Left renal pelvis (tissue), 4 donors: ENCODE data around the gene HBD. TPM values are rescaled to one million over a fixed set of nuclear protein-coding genes. Genes with fewer than 3 reads are reported as not detected.

Source experiments
- DNase-seq, 4 donors: peaks; one replicate each; pipeline ENCODE4 v3.0.0-alpha.2; 2013; ENCODE audit warnings: low read depth in 4 of 4, low spot score in 3 of 4
- polyA plus RNA-seq, 4 donors: library from polyadenylated mRNA; unstranded; fragments of 120-200 nt; gene quantifications; one replicate each; pipeline ENCODE4 v1.2.1, GENCODE V29; 2013; ENCODE audit not compliant: insufficient read length in 4 of 4

HBD gene
- polyA plus RNA-seq, 4 donors = 1.1 to 2.9 (median 1.5) TPM

- no peak for DNase-seq
Observed at GRCh38 chr11:5235364-5236095, 1.2 kb upstream of the HBD start.

- DNase-seq = no peak
Observed at GRCh38 chr11:5233307-5233706, 976 bp downstream of the HBD start.

- no peak for DNase-seq
Observed at GRCh38 chr11:5232821-5233220, 1.5 kb downstream of the HBD start.

- no peak for DNase-seq
Observed at GRCh38 chr11:5232176-5232575, 2.1 kb downstream of the HBD start.

- DNase-seq = no peak
Observed at GRCh38 chr11:5231111-5231510, 3.2 kb downstream of the HBD start.

- DNase-seq = no peak
Observed at GRCh38 chr11:5230266-5230665, 4.0 kb downstream of the HBD start.

- DNase-seq = no peak
Observed at GRCh38 chr11:5229796-5230195, 4.5 kb downstream of the HBD start.

GRCh38 chr11:5229356-5229755 is 4.9 kb downstream of the HBD start:
- DNase-seq = no peak

GRCh38 chr11:5228124-5228523 is 6.2 kb downstream of the HBD start:
- DNase-seq = no peak

- DNase-seq = no peak
Observed at GRCh38 chr11:5227681-5228080, 6.6 kb downstream of the HBD start.

- no peak for DNase-seq
Observed at GRCh38 chr11:5226732-5227310, 7.5 kb downstream of the HBD start, which contains the start of gene HBB. Gene HBB, minus strand, starts transcription at chr11:5227071. Its CDS starts 50 bp downstream, at chr11:5227021.

- no peak for DNase-seq
Observed at GRCh38 chr11:5225480-5225871, 8.8 kb downstream of the HBD start.

GRCh38 chr11:5224538-5225479 is 9.5 kb downstream of the HBD start:
- DNase-seq = no peak

- DNase-seq = no peak
Observed at GRCh38 chr11:5223686-5224085, 10.6 kb downstream of the HBD start.

- no peak for DNase-seq
Observed at GRCh38 chr11:5223146-5223545, 11.1 kb downstream of the HBD start.

GRCh38 chr11:5210376-5210885 is 23.9 kb downstream of the HBD start:
- no peak for DNase-seq

- DNase-seq = peak in 2 of 4 donors; percentile 1 to 15
Observed at GRCh38 chr11:5204787-5205186, 29.5 kb downstream of the HBD start.

- DNase-seq = no peak
Observed at GRCh38 chr11:5203366-5203765, 30.9 kb downstream of the HBD start.

- no peak for DNase-seq
Observed at GRCh38 chr11:5200582-5200981, 33.7 kb downstream of the HBD start, which contains the start of gene OR51V1. Gene OR51V1, minus strand, starts transcription at chr11:5200682. Its CDS starts 0 bp downstream, at chr11:5200682.

- DNase-seq = no peak
Observed at GRCh38 chr11:5198285-5198684, 36.0 kb downstream of the HBD start.

- DNase-seq = no peak
Observed at GRCh38 chr11:5197536-5197935, 36.7 kb downstream of the HBD start.
